ENCODE measurements around the gene CARS1. TPM values are rescaled to one million over a fixed set of nuclear protein-coding genes. Genes with fewer than 3 reads are reported as not detected.

CARS1 gene
- total and polyA plus RNA-seq, 5 donors from 2014 or later = 39.6 to 58.0 (median 42.9) TPM

DNA sequence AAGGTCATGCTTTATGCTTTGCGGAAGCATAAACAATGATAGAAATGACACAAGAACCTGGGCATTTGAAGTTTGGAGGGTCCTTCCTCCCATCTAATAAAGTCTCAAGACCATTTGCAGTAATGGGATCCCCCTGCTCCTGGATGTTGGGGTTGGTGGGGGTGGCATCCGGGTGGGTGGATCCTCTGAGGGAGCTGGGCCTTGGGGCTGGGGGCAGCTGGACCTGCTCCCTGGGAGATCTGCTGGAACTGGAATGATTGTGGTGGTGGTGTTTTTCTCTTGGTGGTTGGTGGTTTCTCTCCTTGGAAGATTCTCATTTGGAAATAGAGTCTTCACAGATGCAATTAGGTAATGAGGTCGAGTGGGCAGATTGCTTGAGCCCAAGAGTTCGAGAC lies 62.9 kb downstream of the CARS1 start:
- DNase-seq (no peak), ATAC-seq (ENCODE audit: low read depth in 2 of 2) (no peak)
- H3K27ac ChIP-seq (ENCODE audit: insufficient read depth, low read length, poor library complexity, severe bottlenecking) = no peak overlapping the region
- H3K27me3 Mint-ChIP-seq = peaks cover 10% of the 10 kb centered on the region
- H3K36me3 Mint-ChIP-seq = no peaks in the 10 kb centered on the region
- H3K9me3 ChIP-seq (ENCODE audit: control insufficient read depth in 2 of 2, low read length in 2 of 2) = no peaks in the 10 kb centered on the region
- peak overlapping the region; percentile 50 to 80 (median 72) for H3K4me3 Mint-ChIP-seq
- no peaks in the 10 kb centered on the region for H3K27me3 ChIP-seq (ENCODE audit: control insufficient read depth, insufficient read depth, low read length)
- H3K4me1 Mint-ChIP-seq = peaks cover 4 to 15% (median 10%) of the 10 kb centered on the region in 4 donors
- peaks cover 18% of the 10 kb centered on the region for H3K4me1 ChIP-seq (ENCODE audit: control insufficient read depth, insufficient read depth, low read length, poor library complexity, severe bottlenecking)
- no peaks in the 10 kb centered on the region for H3K9me3 Mint-ChIP-seq
- no peak overlapping the region for H3K4me3 ChIP-seq (ENCODE audit: low read depth, low read length)
- no peak overlapping the region for H3K27ac Mint-ChIP-seq
- H3K36me3 ChIP-seq (ENCODE audit: control insufficient read depth, insufficient read depth, low read length) = no peaks in the 10 kb centered on the region

DNA sequence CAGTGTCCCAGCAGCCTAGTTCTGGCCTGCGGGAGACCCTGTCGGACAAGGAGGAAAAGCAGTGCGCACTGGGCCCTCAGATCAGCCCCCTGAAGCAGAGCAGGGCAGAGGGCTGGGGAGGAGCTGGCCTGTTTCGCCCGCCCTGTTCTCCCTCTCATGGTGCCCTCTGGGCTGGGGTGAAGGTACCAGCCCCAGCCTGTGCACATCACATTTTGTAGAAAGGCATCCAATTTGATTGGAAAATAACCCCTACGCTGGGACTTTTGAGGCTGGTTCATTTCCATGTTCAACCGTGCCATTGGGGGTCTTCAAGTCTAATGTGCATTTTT lies 64.3 kb downstream of the CARS1 start:
- Histone ChIP-seq H3K36me3 (ENCODE audit: control insufficient read depth, insufficient read depth, low read length) (no peaks in the 10 kb centered on the region), H3K27me3 (ENCODE audit: control insufficient read depth, insufficient read depth, low read length) (no peaks in the 10 kb centered on the region), H3K27ac (ENCODE audit: insufficient read depth, low read length, poor library complexity, severe bottlenecking) (peak overlapping the region; percentile 77), H3K4me1 (ENCODE audit: control insufficient read depth, insufficient read depth, low read length, poor library complexity, severe bottlenecking) (peaks cover 30% of the 10 kb centered on the region), H3K4me3 (ENCODE audit: low read depth, low read length) (no peak overlapping the region), H3K9me3 (ENCODE audit: control insufficient read depth in 2 of 2, low read length in 2 of 2) (no peaks in the 10 kb centered on the region)
- Mint-ChIP-seq H3K4me3 (peak overlapping the region; percentile 97 to 99 (median 98)), H3K27ac (peak overlapping the region in 2 of 3 donors; percentile 97 to 99), H3K27me3 (peaks cover 10% of the 10 kb centered on the region), H3K9me3 (no peaks in the 10 kb centered on the region), H3K4me1 (peaks cover 10 to 25% (median 19%) of the 10 kb centered on the region in 4 donors), H3K36me3 (no peaks in the 10 kb centered on the region)
- DNase-seq (no peak), ATAC-seq (ENCODE audit: low read depth in 2 of 2) (no peak)

DNA sequence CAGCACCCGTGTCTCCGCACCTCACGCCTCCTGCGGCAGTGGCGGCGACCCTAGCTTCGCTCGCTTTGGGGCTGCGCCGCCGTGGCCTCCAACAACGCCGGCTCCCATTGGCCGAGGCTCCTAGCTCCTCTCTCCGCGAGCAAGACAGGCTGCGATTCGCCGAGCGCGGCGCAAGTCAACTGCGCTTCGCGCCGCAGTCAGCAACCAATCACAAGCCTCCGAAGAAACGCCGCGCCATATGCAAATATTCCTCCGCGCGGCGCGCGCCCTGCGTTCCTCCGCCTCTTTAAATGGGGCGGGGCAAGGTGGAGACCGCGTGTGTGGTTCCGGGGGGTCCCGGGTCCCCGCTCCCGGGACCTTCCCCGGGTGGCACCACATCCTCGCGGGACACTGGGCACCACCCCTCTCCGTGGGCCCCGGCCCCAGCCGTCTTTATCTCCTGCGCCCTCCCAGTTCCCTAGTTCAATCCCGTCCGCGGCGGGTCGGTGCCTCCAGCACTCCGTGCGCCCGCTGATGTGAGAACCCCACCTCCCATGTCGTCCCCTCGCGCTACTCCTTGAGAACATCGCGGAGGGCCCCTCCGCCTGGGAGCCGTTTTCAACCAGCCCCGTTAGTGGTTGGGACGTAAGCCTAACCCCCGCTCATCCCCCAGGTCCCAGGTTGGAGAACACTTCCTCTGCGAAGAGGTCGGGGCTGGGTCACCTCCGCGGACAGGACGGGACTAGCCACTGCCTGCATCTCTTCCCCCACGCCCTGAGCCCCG lies 64.8 kb downstream of the CARS1 start, which contains the start of gene NAP1L4:
NAP1L4 (minus strand) TSS at position 96 of the 763 bp plus-strand sequence. CDS start 13,109 bp downstream, outside the sequence.
- Histone ChIP-seq H3K27ac (ENCODE audit: insufficient read depth, low read length, poor library complexity, severe bottlenecking) (peak within 1 kb of the TSS; percentile 77), H3K9me3 (ENCODE audit: control insufficient read depth in 2 of 2, low read length in 2 of 2) (no peaks in the 10 kb centered on the region), H3K36me3 (ENCODE audit: control insufficient read depth, insufficient read depth, low read length) (no peaks in the 10 kb centered on the region), H3K4me1 (ENCODE audit: control insufficient read depth, insufficient read depth, low read length, poor library complexity, severe bottlenecking) (peaks cover 34% of the 10 kb centered on the region), H3K27me3 (ENCODE audit: control insufficient read depth, insufficient read depth, low read length) (no peaks in the 10 kb centered on the region), H3K4me3 (ENCODE audit: low read depth, low read length) (peak within 1 kb of the TSS; percentile 97)
- peaks cover 14 to 31% (median 23%) of the 10 kb centered on the region in 4 donors for H3K4me1 Mint-ChIP-seq
- peak within 1 kb of the TSS; percentile 97 to 99 (median 99) for H3K27ac Mint-ChIP-seq
- peaks cover 10% of the 10 kb centered on the region for H3K27me3 Mint-ChIP-seq
- ATAC-seq (ENCODE audit: low read depth in 2 of 2) = peak; percentile 84 to 86
- H3K9me3 Mint-ChIP-seq = no peaks in the 10 kb centered on the region
- DNase-seq = peak; percentile 95 to 98 (median 97)
- H3K36me3 Mint-ChIP-seq = no peaks in the 10 kb centered on the region
- peak within 1 kb of the TSS; percentile 98 to 100 (median 98) for H3K4me3 Mint-ChIP-seq

DNA sequence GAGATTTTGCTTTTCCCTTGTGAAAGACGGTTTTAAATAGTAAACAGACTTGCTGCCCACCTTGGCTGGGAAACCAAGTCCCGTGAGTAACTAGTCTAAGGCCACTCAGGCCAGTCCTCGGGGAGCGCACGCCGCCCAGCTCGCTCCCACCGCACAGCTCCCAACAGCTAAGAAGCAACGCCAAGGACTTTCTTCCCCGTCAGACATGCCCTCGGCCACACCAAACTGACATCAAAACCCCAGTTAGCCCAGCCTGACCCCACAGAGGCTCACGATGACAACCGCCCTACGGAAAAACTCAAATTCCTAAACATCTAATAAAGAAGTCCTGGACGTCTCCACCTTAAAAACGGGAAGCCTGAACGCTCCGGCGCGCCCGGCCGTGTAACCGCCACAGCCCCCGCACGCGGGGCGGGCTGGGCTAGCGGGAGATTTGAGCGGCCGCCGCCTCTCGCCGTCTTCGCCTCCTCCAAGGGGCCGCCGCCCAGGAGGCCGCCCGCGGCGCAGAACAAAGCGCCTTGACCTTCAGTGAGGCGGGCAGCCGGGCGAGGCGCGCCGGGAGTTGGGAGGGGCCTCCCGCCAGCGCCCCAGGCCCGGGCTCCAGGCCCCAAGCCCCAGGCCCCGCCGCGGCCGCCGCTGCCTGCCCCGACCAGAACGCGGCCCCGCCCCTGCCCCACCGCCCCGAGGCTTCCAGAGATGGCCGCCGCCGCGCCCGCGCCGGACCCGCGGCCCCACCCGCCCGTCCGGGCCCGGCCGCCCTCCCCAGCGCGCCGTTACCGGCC lies 65.6 kb downstream of the CARS1 start:
- Histone ChIP-seq H3K36me3 (ENCODE audit: control insufficient read depth, insufficient read depth, low read length) (peaks cover 4% of the 10 kb centered on the region), H3K27ac (ENCODE audit: insufficient read depth, low read length, poor library complexity, severe bottlenecking) (peak overlapping the region; percentile 77), H3K4me1 (ENCODE audit: control insufficient read depth, insufficient read depth, low read length, poor library complexity, severe bottlenecking) (peaks cover 42% of the 10 kb centered on the region), H3K9me3 (ENCODE audit: control insufficient read depth in 2 of 2, low read length in 2 of 2) (no peaks in the 10 kb centered on the region), H3K27me3 (ENCODE audit: control insufficient read depth, insufficient read depth, low read length) (no peaks in the 10 kb centered on the region), H3K4me3 (ENCODE audit: low read depth, low read length) (peak overlapping the region; percentile 97)
- peak overlapping the region; percentile 97 to 99 (median 99) for H3K27ac Mint-ChIP-seq
- peak in 1 of 3 donors; percentile 55 for DNase-seq
- peaks cover 10% of the 10 kb centered on the region for H3K27me3 Mint-ChIP-seq
- no peaks in the 10 kb centered on the region for H3K9me3 Mint-ChIP-seq
- peaks cover 14 to 39% (median 26%) of the 10 kb centered on the region in 4 donors for H3K4me1 Mint-ChIP-seq
- H3K4me3 Mint-ChIP-seq = peak overlapping the region; percentile 98 to 100 (median 98)
- H3K36me3 Mint-ChIP-seq = no peaks in the 10 kb centered on the region
- peak; percentile 29 to 32 for ATAC-seq (ENCODE audit: low read depth in 2 of 2)

DNA sequence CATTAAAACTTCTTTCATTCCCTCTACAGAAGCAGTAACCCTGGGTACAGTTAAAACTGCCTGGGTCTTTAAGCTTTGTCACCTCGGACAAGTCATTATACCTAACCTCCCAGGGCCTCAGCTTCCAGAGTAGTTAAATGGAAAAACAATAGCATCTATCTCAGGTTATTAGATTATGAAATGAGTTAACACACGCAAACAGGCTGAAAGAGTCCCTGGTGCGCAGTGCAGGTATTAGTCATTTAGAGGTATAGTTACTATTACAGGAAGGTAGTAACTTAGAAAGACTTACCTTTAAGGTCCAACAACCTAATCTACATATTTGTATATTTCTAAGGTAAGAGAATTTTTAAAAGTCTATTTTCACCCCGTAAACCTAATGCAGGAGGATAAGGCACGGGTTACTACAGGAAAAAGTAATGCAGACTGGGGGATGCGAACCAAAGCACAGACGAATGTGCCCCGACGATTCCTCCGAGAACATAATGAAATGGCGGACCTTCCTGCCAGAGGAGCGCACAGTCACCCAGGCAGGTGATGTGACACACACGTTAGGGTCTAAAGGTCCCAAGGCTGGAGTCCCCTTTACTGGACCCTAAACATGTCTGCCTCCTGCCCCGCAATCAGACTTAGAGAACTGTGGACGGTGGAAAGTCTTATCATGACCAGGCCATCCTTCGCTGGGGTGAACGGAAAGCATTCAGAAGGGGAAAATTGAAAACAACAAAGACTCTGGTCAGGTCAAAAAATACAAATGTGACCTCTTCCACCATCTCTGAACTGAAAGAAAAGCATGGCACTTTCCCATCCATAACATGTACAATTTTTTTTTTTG lies 66.4 kb downstream of the CARS1 start:
- H3K27me3 Mint-ChIP-seq = peaks cover 10% of the 10 kb centered on the region
- H3K9me3 ChIP-seq (ENCODE audit: control insufficient read depth in 2 of 2, low read length in 2 of 2) = no peaks in the 10 kb centered on the region
- no peaks in the 10 kb centered on the region for H3K36me3 Mint-ChIP-seq
- H3K4me1 Mint-ChIP-seq = peaks cover 14 to 39% (median 26%) of the 10 kb centered on the region in 4 donors
- peaks cover 49% of the 10 kb centered on the region for H3K4me1 ChIP-seq (ENCODE audit: control insufficient read depth, insufficient read depth, low read length, poor library complexity, severe bottlenecking)
- H3K9me3 Mint-ChIP-seq = no peaks in the 10 kb centered on the region
- peak overlapping the region; percentile 98 to 100 (median 98) for H3K4me3 Mint-ChIP-seq
- ATAC-seq (ENCODE audit: low read depth in 2 of 2) (no peak), DNase-seq (peak in 2 of 3 donors; percentile 39 to 68)
- H3K27ac ChIP-seq (ENCODE audit: insufficient read depth, low read length, poor library complexity, severe bottlenecking) = peak overlapping the region; percentile 77
- no peaks in the 10 kb centered on the region for H3K27me3 ChIP-seq (ENCODE audit: control insufficient read depth, insufficient read depth, low read length)
- H3K4me3 ChIP-seq (ENCODE audit: low read depth, low read length) = peak overlapping the region; percentile 97
- peaks cover 4% of the 10 kb centered on the region for H3K36me3 ChIP-seq (ENCODE audit: control insufficient read depth, insufficient read depth, low read length)
- H3K27ac Mint-ChIP-seq = peak overlapping the region; percentile 97 to 98 (median 97)

DNA sequence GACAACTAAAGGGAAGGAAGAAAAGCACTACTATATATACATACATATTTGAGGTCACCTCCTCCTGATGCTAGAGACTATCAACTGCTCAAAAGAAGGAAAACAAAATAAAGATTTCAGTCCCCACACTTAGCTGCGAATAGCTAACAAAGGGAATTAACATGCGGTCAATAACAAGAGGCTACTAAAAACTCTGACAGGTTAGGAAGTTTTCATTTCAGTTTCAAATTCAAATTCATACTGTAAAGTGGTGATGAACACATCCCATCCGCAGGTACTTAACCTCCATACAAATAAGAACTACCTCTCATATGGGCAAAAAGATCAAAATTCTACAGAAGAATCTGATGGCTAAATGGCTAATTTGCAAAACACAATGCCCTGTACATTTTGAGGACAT lies 67.7 kb downstream of the CARS1 start:
- Histone ChIP-seq H3K27ac (ENCODE audit: insufficient read depth, low read length, poor library complexity, severe bottlenecking) (peak overlapping the region; percentile 77), H3K36me3 (ENCODE audit: control insufficient read depth, insufficient read depth, low read length) (peaks cover 12% of the 10 kb centered on the region), H3K9me3 (ENCODE audit: control insufficient read depth in 2 of 2, low read length in 2 of 2) (no peaks in the 10 kb centered on the region), H3K27me3 (ENCODE audit: control insufficient read depth, insufficient read depth, low read length) (no peaks in the 10 kb centered on the region), H3K4me1 (ENCODE audit: control insufficient read depth, insufficient read depth, low read length, poor library complexity, severe bottlenecking) (peaks cover 62% of the 10 kb centered on the region), H3K4me3 (ENCODE audit: low read depth, low read length) (peak overlapping the region; percentile 97)
- H3K9me3 Mint-ChIP-seq = no peaks in the 10 kb centered on the region
- ATAC-seq (ENCODE audit: low read depth in 2 of 2) (no peak), DNase-seq (peak in 1 of 3 donors; percentile 63)
- peak overlapping the region; percentile 97 to 99 (median 98) for H3K27ac Mint-ChIP-seq
- H3K36me3 Mint-ChIP-seq = peaks cover 2% of the 10 kb centered on the region
- H3K4me3 Mint-ChIP-seq = peak overlapping the region; percentile 98 to 100 (median 98)
- H3K4me1 Mint-ChIP-seq = peaks cover 14 to 48% (median 31%) of the 10 kb centered on the region in 4 donors
- peaks cover 10% of the 10 kb centered on the region for H3K27me3 Mint-ChIP-seq

DNA sequence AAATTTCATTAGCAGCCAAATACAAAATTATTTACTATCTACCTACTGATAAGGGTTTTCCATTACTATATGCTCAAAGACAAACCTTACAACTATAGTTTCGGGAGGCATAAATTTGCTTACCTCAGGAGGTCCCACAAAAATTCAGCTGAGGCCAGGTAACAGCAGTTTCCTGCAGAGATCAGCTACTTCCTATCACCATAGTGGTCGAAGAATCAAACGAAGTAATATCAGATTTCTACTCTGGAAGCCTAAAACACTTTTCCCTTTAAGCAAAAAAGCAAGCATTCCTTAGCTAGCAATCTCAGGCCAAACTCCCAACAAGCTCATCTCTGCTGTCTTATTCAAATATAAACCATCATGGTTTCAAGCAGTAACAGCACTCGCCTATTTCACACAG lies 68.2 kb downstream of the CARS1 start:
- peak overlapping the region; percentile 98 to 100 (median 98) for H3K4me3 Mint-ChIP-seq
- H3K27me3 ChIP-seq (ENCODE audit: control insufficient read depth, insufficient read depth, low read length) = no peaks in the 10 kb centered on the region
- H3K27me3 Mint-ChIP-seq = peaks cover 10% of the 10 kb centered on the region
- peaks cover 4% of the 10 kb centered on the region for H3K36me3 Mint-ChIP-seq
- DNase-seq (peak in 2 of 3 donors; percentile 18 to 53), ATAC-seq (ENCODE audit: low read depth in 2 of 2) (no peak)
- H3K9me3 Mint-ChIP-seq = no peaks in the 10 kb centered on the region
- H3K27ac ChIP-seq (ENCODE audit: insufficient read depth, low read length, poor library complexity, severe bottlenecking) = peak overlapping the region; percentile 77
- H3K4me1 ChIP-seq (ENCODE audit: control insufficient read depth, insufficient read depth, low read length, poor library complexity, severe bottlenecking) = peaks cover 67% of the 10 kb centered on the region
- peaks cover 14 to 54% (median 34%) of the 10 kb centered on the region in 4 donors for H3K4me1 Mint-ChIP-seq
- peaks cover 15% of the 10 kb centered on the region for H3K36me3 ChIP-seq (ENCODE audit: control insufficient read depth, insufficient read depth, low read length)
- H3K9me3 ChIP-seq (ENCODE audit: control insufficient read depth in 2 of 2, low read length in 2 of 2) = no peaks in the 10 kb centered on the region
- peak overlapping the region; percentile 97 to 99 (median 98) for H3K27ac Mint-ChIP-seq
- peak overlapping the region; percentile 97 for H3K4me3 ChIP-seq (ENCODE audit: low read depth, low read length)
